GM21515 (cell line): ENCODE results near the gene IQGAP2.
A peak's percentile ranks its signal among the peaks of the same experiment; 100 is the strongest.
"Not testable (repeated sequence)": the region's sequence is repeated elsewhere in the genome, so short reads cannot be mapped to it uniquely, and the experiment has no call there.

Experiments
- ATAC-seq: cut with Tn5 transposase; IDR thresholded peaks from one replicate; pipeline ENCODE4 v1.9.1; 2021; ENCODE audit not compliant: unreplicated experiment

Gene IQGAP2

DNA sequence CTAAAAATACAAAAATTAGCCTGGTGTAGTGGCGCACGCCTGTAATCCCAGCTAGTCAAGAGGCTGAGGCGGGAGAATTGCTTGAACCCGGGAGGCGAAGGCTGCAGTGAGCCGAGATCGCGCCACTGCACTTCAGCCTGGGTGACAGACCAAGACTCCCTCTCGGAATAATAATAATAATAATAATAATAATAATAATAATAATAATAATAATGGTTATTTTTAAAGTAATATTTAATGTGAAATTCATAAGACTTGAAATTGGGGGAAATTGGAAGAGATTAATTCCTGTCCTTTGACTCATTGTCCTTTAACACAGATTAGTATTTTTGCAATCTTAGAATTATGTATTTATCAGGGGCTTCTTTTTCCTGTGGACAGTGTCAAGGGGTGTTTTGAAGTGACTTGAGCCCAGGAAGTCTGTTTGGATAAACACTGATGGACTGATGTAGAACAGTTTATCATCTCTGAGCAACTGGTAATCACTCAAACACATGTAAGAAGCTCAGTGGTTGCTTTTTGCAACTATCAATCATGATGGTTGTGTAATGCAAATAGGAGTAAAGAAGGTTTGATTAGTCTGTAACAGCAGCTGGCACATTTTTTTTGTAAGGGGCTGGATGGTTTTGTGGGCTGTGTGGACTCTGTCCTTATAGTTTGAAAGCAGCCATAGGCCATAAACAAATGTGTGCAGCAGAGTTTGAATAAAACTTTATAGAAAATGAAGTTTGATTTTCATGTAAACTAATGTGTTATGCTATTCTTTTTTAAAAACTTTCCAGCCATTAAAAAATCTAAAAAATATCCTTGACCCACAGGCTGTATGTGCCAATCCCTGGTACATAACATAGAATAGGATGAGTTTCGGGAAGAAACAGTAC lies 126.6 kb downstream of the IQGAP2 start:
- no peak for ATAC-seq

GRCh38 chr5:76532052-76532451 lies 129.0 kb downstream of the IQGAP2 start:
- ATAC-seq: no peak

DNA sequence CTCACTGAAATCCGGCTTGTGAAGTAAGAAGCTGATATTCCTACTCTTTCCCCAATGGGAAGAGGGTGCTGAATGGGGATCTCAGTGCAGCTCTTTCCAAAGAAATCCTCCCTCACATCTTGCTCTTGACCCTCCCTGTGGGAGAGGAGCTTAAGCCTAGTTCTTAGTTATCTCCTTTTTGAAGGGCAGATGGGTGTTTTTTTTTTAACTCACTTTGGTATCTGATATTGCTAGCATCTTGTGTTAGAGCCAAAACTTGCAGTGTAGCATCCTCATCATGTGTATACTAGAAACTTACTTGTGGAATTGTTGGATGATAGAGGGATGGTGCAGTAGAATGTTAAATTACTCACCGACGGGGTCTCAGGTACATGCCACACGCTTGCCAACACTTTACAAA lies 129.9 kb downstream of the IQGAP2 start:
- ATAC-seq: no peak

- no peak for ATAC-seq
Measured at GRCh38 chr5:76535577-76535976, 132.5 kb downstream of the IQGAP2 start.

DNA sequence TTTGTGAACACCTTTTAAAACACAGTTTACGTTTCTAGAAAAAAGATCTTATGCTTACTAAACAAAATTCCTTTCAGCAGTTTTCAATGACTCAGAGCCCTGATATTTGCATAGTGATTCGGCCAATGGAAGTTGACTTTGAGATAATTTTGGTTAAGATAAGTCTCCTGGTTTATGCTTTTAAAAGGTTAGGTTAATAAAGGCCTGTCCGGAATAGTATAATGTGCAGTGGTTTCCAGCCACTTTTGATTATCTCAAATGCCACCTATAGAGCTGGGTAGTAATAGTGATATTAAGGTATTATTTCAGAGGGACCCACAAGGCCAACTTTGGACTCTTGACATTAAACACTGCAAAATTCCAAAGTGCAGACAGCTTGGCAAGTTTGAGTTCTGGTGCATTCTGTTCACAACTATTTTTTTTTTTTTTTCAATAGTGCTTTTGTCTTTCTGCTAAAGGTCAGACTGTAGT lies 134.0 kb downstream of the IQGAP2 start:
- ATAC-seq: no peak

GRCh38 chr5:76542241-76542640 lies 139.2 kb downstream of the IQGAP2 start:
- ATAC-seq: no peak

DNA sequence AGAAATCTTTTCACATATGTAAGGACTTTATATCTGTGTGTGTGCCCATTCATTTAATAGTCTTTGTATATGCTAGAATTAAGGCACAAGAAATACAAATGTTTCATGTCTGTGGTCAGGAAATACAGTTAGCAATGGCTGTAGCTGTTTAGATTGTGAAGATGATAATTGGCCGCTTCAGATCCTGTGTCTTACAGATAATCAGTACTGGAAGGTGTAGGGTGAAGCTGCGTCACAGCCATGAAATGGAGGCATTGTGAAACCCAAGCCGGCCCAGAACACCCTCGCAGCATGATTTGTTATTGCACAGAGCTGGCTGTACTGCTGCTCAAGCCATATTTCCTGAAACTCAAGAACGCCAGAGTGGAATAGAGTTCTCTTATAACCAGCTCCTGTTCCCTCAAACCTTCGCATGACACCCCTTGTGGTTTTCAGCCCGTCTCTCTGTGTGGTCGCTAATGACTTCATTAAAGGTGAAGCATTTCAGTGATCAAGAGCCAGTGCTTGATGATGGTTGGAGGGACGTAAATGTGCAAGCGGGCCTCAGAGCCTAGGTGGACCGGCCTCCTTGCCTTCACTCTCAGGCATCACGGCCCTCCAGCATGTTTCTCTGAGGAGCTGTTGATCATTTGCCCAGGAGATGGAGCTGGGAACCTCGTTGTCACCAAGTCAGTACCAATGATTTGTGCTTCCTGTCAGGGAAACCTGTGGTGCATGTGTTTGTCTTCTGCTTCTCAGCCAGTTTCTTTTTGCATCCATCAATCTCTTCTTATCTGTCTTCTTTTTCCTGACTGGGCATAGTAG lies 140.0 kb downstream of the IQGAP2 start:
- ATAC-seq: no peak

DNA sequence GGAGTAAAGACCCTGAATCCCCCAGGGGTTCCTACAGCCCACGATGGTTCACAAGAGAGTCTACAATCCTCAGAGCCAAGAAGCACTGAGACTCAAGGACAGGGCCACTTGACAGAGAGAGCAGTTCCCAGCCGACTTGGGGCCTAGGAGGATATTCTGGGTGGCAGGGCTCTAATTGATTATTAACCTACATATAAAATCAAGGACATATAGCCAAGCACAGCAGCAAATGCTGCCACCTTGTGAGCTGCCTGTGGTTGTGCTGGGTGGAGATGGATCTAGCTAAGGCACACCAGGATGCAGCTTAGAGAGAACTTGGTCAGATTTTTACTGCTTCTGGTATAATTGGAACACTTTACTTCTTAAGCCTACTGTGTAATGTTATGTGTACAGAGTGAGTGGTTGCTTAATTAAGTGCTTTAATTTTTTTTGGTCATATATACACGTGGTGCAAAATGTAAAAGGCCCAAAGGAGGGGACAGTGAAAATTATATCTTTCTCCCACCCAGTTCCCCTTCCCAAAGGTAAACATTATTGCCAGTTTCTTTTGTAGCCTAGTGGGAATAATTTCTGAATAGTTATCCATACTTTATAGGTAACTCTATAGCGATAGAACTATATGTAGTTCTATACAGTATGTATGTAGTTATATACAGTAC lies 141.3 kb downstream of the IQGAP2 start:
- no peak for ATAC-seq

GRCh38 chr5:76545184-76545583 lies 142.1 kb downstream of the IQGAP2 start:
- no peak for ATAC-seq

DNA sequence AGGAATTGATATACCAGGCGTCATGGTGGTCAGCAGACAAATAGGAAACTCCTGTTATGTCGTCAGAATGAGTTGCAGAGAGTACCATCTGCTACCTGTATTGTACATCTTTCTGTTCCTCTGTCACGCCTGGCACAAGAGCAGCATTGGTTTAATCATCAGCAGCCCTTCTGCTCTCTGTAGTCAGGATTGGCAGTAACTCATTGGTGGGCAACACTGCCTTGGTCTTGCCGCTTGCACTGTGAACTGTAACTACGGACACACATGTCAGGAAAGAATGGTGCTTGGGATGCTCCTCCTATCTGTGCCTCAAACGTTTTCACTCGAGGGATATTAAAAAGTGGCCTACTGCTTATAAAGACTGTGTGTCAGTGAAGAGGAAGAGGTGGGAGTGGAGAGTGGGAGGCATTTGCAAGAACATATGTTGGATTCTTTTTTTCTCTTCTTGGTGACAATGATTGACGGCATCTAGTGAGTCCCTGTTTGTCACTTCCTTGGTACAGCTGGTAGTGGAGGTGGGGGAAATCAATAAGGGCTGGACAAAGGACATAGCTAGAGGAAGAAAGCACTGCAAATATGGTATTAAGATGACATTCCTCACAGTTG lies 143.5 kb downstream of the IQGAP2 start:
- ATAC-seq: no peak

- ATAC-seq: peak; percentile 67
Measured at GRCh38 chr5:76547242-76547890, 144.3 kb downstream of the IQGAP2 start.

GRCh38 chr5:76547891-76548524 lies 144.9 kb downstream of the IQGAP2 start:
- ATAC-seq: peak; percentile 31

- no peak for ATAC-seq
Measured at GRCh38 chr5:76548525-76549229, 145.6 kb downstream of the IQGAP2 start.

GRCh38 chr5:76550881-76551280 lies 147.8 kb downstream of the IQGAP2 start:
- not testable (repeated sequence) for ATAC-seq

- no peak for ATAC-seq
Measured at GRCh38 chr5:76552546-76552945, 149.5 kb downstream of the IQGAP2 start.

- no peak for ATAC-seq
Measured at GRCh38 chr5:76553251-76553650, 150.2 kb downstream of the IQGAP2 start.

GRCh38 chr5:76555114-76555513 lies 152.0 kb downstream of the IQGAP2 start:
- ATAC-seq: no peak

DNA sequence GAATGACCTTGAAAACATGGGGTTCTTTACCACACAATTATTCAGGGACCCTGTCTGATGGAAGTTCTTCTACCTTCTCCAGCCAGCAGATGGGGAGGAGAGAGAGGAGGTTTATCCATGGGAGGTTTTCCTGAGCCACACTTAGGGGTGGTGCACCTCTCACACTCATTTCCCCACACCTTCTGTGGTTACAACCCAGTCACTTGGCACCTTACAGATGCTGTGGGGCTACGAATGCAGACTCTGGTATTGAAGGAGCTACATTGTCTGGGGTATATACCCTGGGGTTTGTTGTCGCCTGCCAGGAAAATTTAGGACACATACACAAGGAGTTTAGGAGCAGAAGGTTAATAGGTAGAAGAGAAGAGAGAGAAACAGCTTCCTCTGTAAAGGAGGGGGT lies 152.6 kb downstream of the IQGAP2 start:
- ATAC-seq: no peak

GRCh38 chr5:76556511-76557221 lies 153.6 kb downstream of the IQGAP2 start:
- peak; percentile 93 for ATAC-seq
